Stimulated activated CD4-positive, alpha-beta T cell treated with anti-CD3 and anti-CD28 coated beads, Interleukin-4, amount 100 ng/mL, for 24 hours (primary cell): ENCODE results near the gene ITPR1.

ENCODE experiments used
- DNase-seq: peaks from one replicate; pipeline ENCODE4 v3.0.0-alpha.2; 2020

The ITPR1 gene

GRCh38 chr3:4819746-4820145 lies 326.6 kb downstream of the ITPR1 start:
- DNase-seq = no peak

DNA sequence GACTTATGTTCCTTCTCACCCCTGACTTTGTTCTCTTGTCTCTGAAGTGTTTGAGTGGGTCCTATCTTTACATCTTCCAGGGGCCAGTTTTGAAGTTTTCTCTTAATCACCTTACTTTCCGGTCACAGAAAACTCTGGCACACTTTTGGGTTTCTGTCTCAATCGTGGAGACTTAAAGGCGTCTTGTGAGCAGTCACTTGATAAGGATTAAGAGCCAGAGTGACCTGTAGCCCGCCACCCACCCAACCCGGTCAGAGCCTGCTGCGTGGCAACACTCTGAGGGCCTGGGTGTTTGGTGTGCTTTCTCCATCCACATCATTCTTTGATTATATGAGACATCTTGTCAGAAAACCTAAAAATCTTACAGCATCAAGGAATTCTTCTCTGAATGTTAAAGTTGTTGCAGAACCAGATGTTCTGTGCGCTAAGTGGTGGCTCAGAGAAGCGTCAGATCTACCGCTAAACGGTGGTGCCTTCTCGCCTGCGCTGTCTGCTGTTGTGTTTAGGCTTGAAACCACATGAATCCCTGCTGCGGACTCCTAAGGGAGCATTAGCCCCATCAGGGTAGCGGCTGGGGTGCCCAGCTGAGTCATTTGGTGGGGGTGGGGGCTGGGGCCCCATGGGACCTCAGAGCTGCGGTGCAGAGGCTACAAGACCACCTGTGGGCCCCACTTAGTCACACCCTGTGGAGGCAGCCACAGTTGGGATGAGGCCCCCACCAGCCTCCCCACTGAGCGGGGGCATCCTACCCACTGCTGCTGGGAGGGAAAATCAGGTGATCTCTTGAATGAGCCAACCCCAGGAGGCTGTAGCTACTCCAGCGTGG lies 327.4 kb downstream of the ITPR1 start:
- DNase-seq = peak; percentile 30

DNA sequence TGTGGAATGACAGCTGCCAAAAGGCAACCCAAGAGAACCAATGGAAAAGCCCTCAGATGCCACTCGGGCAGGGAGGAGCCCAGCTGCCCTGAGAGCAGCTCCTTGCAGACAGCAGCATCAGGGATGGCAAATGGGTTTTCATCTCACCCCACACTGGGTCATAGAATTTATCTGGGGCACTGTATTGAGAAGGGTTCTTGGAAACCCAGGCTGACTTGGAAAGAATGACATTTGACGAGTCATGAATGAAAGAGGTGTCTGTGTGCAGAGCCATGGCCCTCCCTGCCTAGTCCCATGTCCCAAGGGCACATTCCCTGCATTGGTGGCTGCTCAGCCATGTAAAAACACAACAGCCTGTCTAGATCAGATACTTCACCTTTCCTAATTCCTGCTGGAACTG lies 328.2 kb downstream of the ITPR1 start:
- peak; percentile 41 for DNase-seq

GRCh38 chr3:4821975-4822374 lies 328.8 kb downstream of the ITPR1 start:
- DNase-seq = peak; percentile 74

GRCh38 chr3:4822568-4822967 lies 329.4 kb downstream of the ITPR1 start:
- DNase-seq = no peak

DNA sequence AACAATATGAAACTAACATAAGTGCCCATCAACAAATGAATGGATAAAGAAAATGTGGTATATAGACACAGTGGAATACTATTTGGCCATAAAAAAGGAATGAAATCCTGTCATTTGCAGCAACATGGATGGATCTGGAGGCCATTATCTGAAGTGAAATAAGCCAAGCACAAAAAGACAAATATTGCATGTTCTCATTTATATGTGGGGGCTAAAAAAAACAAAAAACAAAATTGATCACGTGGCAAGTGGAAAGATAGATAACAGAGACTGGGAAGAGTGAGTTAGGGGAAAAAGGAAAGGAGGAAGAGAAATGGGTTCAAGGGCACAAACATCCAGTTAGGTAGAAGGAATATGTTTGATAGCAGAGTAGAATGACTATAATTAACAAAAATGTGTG lies 330.2 kb downstream of the ITPR1 start:
- no peak for DNase-seq

GRCh38 chr3:4823986-4824925 lies 331.1 kb downstream of the ITPR1 start:
- DNase-seq = no peak

- DNase-seq = no peak
Measured at GRCh38 chr3:4824926-4825325, 331.8 kb downstream of the ITPR1 start.

DNA sequence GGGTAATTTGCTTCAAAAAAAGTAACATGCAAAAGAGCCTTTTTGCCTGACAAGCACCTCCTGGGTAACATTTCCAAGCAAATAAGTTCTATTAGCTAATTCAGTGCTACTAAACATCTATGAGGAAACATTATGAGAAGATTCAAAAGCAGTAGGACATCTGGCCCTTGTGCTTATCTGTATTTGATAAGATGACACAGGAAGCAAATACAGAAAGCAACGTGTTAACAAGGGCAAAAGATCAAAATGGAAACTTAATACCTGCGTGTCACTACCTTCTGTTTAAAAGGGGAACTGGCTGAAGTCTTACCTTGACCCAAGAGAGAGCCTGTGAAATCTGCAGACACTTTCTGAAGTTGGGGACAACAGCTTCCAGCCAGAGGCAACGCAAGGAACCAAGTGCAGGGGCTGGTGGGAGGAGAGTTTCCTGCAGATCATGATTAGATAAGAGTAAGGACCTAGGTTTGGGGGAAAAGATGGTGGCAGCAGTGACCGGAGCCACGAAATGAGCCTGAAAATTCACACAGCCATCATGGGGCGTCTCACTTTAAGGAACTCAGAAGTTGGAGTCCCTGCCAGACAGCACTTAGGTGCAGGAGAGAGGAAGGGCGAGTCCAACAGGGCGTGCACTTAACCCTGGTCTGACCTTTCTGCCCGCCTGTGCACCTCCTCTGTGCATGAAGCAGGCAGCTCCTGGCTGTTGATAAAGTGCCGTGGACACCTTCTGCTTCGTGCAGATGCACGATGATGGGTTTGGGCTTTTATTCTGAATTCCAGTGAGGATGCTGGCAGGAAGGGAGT lies 332.5 kb downstream of the ITPR1 start:
- no peak for DNase-seq

DNA sequence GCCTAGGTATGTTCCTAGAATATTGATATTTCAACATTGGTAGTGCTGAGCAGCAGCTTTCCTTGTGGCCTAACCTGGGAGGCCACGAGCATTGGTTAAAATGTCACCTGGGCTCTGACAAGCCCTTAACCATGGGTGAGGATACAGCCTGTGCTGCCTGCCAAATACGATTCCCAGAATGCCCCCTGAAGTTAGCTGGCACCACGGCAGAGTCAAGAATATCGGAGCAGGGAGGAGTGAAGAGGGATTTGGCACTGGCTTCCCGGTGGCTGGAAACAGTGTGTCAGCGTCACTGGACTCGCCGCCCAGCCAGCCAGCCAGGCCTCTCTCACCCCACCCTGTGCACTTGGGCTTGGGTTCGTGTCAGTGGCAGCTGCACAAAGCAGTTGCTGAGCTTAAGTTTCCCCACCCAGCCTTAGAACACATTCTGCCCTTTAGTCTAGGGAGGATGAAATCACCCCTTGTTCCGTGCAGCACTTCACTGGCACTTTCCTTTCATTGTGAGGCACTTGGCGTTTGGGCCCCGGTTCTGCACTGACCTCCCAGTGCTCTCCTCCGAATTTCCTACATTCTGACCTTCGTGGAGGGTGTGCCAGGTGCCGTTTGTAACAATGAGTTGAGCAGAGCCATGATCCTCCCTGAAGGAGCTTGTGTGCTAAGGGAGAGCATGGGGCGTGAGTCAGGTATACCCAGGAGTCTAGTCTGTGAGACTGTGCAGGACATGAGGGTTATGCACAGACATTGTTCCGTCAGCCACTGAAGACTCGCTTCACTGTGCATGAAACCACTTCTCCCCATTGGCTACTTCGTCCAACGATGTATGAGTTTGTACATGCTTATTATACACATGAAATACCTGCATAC lies 333.3 kb downstream of the ITPR1 start:
- no peak for DNase-seq

DNA sequence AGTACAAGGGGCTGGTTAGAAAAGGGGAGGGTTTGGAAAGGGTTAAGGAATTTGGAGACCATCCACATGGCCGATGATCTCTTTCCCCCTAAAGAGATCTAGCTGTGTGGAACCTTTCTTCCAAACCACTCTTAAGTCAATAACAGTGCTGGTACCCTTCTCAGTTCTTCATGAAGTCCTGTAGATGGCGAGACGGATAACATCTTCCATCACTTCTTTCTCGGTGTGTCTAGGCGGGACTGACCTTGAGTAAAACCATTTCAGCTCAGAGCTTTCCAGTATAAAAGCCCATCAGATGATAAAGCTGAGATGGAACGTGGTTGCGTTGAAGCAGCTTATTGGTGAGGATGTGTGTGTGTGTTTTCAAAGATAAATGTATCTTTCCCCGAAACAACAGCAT lies 334.6 kb downstream of the ITPR1 start:
- no peak for DNase-seq

GRCh38 chr3:4828279-4829030 lies 335.3 kb downstream of the ITPR1 start:
- no peak for DNase-seq

DNA sequence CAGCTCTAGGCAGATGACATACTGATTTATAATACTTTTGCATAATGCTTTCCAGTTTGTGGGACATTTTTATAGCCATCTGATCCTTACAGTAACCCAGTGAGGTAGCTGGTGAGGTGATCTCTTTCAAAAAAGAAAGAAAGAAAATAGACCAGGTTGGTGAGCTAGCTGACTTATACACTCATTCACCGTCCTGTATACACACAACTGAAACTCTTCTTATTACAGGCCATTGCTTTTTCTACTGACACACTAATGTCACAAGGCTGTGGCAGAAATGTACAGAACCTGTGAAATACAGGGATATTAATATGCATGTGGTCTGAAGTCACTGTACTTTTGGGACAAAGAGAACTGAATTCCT lies 335.9 kb downstream of the ITPR1 start:
- DNase-seq = no peak

DNA sequence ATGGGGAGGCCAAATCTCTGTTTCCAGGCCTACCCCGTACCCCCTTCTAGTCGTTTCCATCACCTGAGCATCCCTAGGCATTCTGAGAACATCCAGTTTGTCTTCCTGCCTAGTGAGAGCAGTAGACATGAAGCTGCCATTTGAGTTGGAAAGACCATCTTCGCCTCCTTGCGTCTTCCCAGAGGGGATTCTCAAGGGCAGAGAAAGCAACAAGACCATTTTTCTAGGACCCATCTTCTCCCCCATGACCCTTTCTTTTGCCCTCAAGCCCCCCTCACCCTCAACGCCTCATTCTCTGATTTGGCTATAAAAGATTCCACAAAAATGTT lies 337.4 kb downstream of the ITPR1 start:
- DNase-seq = no peak

DNA sequence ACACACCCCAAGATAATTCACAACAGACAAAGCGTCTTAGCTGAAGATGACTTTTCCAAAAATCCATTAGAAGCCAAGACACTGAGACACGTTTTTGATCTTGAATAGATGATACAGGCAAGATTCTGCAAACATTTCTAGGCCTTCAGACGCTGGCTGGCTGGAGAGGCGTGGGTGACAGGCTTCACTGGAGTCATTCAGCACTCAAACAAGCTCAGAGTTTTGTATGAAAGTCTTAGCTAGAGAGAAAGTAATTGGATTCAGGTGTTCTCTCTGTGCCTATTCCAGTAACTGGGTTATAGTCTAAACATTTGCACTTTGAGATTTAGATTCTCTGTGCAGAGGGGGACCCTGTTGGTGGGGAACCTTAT lies 338.4 kb downstream of the ITPR1 start:
- peak; percentile 54 for DNase-seq

DNA sequence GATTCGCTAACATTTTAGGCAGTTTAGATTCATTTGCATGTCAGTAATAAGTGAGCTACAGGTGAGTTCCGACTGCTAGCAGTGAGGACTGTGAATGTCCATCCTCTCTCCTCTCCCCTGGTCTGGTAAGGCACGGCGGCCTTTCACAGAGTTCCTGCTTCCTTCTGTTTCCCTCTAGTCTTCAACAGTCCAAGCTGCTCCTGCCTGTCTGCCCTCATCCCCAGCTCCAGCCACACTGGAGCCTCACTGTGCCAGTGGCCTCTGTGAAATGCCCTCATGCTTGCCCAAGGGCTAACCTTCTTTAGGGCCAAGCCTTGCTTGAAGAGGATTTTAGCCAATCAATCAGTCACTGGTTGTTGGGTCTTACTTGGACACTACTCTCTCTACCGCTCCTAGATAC lies 340.3 kb downstream of the ITPR1 start:
- DNase-seq = no peak

GRCh38 chr3:4834403-4834866 lies 341.3 kb downstream of the ITPR1 start:
- peak; percentile 77 for DNase-seq

DNA sequence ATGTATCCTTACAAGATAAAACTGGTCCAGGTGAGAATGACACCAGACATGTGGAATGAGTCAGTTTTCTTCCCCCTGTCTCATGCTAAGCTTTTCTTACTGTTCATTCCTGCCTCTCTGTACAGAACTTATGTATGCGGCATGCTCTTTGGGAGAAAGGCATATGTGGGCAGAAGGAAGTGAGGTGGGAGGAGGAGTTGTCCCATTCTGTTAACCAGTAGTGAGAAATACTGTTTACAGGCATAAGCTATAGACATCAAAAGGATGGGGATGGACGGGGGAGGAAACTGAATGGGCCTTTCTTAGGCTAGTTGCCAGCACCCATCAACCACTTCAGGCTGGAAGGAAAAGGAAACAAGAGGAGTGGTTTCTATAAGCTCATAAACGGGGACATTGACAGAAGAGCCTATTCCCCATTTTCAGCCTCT lies 342.5 kb downstream of the ITPR1 start:
- DNase-seq = peak; percentile 33

GRCh38 chr3:4836516-4836915 lies 343.4 kb downstream of the ITPR1 start:
- DNase-seq = no peak

DNA sequence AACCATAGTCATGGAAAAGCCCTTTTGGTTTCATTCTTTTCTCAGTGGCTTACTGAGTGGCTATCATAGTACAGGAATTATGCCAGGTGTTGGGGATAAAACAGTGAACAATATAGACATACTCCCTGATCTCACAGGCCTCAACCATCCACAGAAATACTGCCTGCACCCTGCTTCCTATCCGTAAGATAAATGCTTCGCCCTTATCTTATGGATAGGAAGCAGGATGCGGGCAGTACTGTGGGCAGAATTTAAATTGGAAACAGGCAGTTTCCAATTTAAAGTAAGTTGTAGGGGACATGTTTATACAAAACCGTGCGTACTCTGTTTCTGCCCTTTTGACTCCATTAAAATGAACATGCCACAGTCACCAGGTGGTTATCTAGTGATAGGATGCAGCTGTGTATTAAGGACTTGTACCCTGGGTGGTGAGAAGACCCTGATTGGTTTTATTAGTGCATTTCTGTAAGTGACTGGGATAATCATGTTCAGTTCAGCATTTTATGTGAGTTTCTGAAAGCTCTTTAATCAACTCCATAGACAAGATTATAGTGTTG lies 344.3 kb downstream of the ITPR1 start:
- DNase-seq = no peak

DNA sequence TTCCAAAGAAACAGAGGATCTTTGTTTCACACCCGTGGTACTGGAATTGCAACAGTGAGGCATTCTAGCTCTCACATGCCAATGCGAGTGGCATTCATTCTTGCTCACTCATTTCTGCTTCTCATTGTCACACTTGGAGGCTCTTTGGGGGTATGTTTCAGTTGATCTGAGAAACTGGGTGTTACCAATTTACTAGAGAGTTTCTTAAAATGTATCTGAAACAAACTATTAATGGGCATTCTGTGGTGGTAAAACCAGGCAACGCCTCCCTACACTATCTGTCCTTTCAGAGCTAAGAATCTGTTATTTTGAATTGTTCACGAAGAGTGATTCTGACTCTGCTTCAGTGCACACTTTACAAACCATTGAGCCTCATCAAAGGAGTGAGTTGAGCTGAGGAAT lies 345.5 kb downstream of the ITPR1 start:
- no peak for DNase-seq
